Epidermal melanocyte (primary cell): ENCODE data around the gene IQCK.
"Not testable (repeated sequence)": the region's sequence is repeated elsewhere in the genome, so short reads cannot be mapped to it uniquely, and the experiment has no call there.

Experiments
- DNase-seq: peaks from one replicate; pipeline ENCODE4 v3.0.0; 2011; ENCODE audit warnings: low spot score; ENCODE audit not compliant: insufficient read length

The IQCK gene

GRCh38 chr16:19699472-19699871 is 18.6 kb upstream of the IQCK start:
- no peak for DNase-seq

GRCh38 chr16:19700319-19700781 is 17.7 kb upstream of the IQCK start:
- no peak for DNase-seq

- DNase-seq = no peak
These were observed 17.0 kb upstream of the IQCK start for GRCh38 chr16:19701091-19701490.

- DNase-seq = no peak
These were observed 14.7 kb upstream of the IQCK start for GRCh38 chr16:19703172-19703889.

- no peak for DNase-seq
These were observed 13.5 kb upstream of the IQCK start for GRCh38 chr16:19704321-19705145.

- DNase-seq = no peak
These were observed 12.9 kb upstream of the IQCK start for GRCh38 chr16:19705146-19705501.

GRCh38 chr16:19705843-19706242 is 12.2 kb upstream of the IQCK start:
- no peak for DNase-seq

GRCh38 chr16:19706846-19707245 is 11.2 kb upstream of the IQCK start:
- no peak for DNase-seq

GRCh38 chr16:19707569-19708295 is 10.3 kb upstream of the IQCK start:
- no peak for DNase-seq

- DNase-seq = no peak
These were observed 9.5 kb upstream of the IQCK start for GRCh38 chr16:19708296-19709205.

- DNase-seq = no peak
These were observed 8.5 kb upstream of the IQCK start for GRCh38 chr16:19709381-19710136.

GRCh38 chr16:19710191-19710908 is 7.7 kb upstream of the IQCK start:
- no peak for DNase-seq

GRCh38 chr16:19710991-19711545 is 7.0 kb upstream of the IQCK start:
- no peak for DNase-seq

GRCh38 chr16:19711643-19712042 is 6.4 kb upstream of the IQCK start:
- no peak for DNase-seq

- DNase-seq = no peak
These were observed 5.5 kb upstream of the IQCK start for GRCh38 chr16:19712418-19713058.

- DNase-seq = no peak
These were observed 4.4 kb upstream of the IQCK start for GRCh38 chr16:19713697-19714096.

GRCh38 chr16:19715566-19715965 is 2.5 kb upstream of the IQCK start:
- DNase-seq = no peak

GRCh38 chr16:19716183-19716582 is 1.9 kb upstream of the IQCK start:
- DNase-seq = no peak

- DNase-seq = not testable (repeated sequence)
These were observed 1.3 kb upstream of the IQCK start for GRCh38 chr16:19716728-19717127.
